ENCODE results near the gene LPIN2. TPM values are rescaled to one million over a fixed set of nuclear protein-coding genes. Genes with fewer than 3 reads are reported as not detected.

The LPIN2 gene
- total RNA-seq, 1 donor from 2014 or later: 38.6 TPM

DNA sequence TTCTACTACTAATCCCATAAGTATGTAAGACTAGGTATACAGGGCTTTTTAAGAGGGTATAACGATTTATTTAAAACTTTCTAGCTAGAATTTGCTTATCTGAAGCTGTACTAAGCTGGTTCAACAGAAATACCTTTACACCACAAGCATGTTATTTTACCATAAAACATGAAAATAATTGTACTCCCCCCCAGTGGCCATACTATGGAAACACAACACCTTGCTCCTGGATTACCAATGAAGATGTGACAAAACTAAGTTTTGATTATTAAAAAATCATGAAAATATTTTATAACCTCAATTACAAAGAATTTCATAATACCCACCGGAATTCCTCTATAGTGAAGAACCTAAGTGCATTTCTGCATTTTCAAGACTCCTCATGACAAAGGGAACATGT, 27.3 kb downstream of the LPIN2 start:
- peak overlapping the region; percentile 59 for H3K27ac Mint-ChIP-seq (ENCODE audit: unreplicated experiment)
- H3K36me3 Mint-ChIP-seq (ENCODE audit: low read depth): peaks cover 2% of the 10 kb centered on the region
- DNase-seq (ENCODE audit: low spot score): no peak
- H3K9me3 Mint-ChIP-seq (ENCODE audit: low read depth): peaks cover 7% of the 10 kb centered on the region
- H3K4me3 Mint-ChIP-seq (ENCODE audit: unreplicated experiment): no peak overlapping the region
- TF ChIP-seq, protein P1, sequence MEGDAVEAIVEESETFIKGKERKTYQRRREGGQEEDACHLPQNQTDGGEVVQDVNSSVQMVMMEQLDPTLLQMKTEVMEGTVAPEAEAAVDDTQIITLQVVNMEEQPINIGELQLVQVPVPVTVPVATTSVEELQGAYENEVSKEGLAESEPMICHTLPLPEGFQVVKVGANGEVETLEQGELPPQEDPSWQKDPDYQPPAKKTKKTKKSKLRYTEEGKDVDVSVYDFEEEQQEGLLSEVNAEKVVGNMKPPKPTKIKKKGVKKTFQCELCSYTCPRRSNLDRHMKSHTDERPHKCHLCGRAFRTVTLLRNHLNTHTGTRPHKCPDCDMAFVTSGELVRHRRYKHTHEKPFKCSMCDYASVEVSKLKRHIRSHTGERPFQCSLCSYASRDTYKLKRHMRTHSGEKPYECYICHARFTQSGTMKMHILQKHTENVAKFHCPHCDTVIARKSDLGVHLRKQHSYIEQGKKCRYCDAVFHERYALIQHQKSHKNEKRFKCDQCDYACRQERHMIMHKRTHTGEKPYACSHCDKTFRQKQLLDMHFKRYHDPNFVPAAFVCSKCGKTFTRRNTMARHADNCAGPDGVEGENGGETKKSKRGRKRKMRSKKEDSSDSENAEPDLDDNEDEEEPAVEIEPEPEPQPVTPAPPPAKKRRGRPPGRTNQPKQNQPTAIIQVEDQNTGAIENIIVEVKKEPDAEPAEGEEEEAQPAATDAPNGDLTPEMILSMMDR (IDR thresholded peaks at IDR 0.05): peak; percentile 79
- H3K4me1 Mint-ChIP-seq (ENCODE audit: low read depth): peaks cover 91% of the 10 kb centered on the region
- no peaks in the 10 kb centered on the region for H3K27me3 Mint-ChIP-seq (ENCODE audit: low read depth)

DNA sequence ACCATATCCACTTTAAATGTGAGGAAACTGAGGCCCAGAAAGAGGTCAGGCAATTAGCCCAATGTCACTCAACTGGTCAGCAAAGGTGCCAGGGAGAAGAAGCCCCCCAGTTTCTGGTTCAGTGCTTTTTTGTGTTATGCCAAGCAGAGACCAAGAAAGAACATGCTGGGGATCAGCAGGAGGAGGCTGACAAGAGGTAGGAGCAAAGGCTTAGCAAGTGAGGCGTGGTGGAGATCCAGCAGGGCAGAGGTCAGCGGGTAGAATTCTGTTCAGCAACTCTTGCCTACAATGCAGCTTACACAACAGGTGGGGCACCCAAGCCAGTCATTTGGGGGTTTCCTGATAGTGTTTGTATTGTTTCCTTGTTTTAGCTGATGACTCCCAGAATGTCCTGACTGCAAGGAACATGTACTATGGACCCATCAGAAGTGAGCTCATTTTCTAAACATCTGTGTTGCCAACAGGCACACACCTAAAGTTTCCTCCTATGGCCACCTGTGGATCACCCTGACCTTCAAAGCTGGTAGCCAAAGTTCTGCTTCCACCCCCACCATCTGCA, 28.2 kb downstream of the LPIN2 start:
- H3K27ac Mint-ChIP-seq (ENCODE audit: unreplicated experiment): no peak overlapping the region
- no peak for DNase-seq (ENCODE audit: low spot score)
- no peaks in the 10 kb centered on the region for H3K27me3 Mint-ChIP-seq (ENCODE audit: low read depth)
- peaks cover 2% of the 10 kb centered on the region for H3K36me3 Mint-ChIP-seq (ENCODE audit: low read depth)
- peaks cover 95% of the 10 kb centered on the region for H3K4me1 Mint-ChIP-seq (ENCODE audit: low read depth)
- H3K9me3 Mint-ChIP-seq (ENCODE audit: low read depth): peaks cover 3% of the 10 kb centered on the region
- no peak overlapping the region for H3K4me3 Mint-ChIP-seq (ENCODE audit: unreplicated experiment)
- TF ChIP-seq, protein P1 (IDR thresholded peaks at IDR 0.05): no peak

DNA sequence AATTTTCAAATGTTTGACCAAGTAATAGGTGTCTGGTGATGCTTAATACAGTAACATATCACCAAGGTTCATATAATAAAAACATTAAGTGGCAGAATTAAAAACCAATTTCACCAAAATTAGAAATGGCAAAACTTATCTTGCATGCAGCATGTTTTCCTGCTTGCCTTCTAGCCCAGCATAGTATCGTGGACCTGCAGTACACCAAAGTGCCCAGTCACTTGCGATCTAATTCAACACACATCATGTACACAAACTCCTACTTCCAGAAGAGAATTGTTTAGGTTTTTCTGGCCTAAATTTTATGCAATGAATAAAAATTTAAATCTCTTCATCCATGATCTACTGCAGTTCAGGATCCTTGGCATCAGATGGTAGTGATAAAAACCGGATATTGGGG, 28.9 kb downstream of the LPIN2 start:
- Mint-ChIP-seq H3K4me1 (ENCODE audit: low read depth) (peaks cover 95% of the 10 kb centered on the region), H3K27ac (ENCODE audit: unreplicated experiment) (peak overlapping the region; percentile 51)
- TF ChIP-seq, protein P1 (IDR thresholded peaks at IDR 0.05): no peak

DNA sequence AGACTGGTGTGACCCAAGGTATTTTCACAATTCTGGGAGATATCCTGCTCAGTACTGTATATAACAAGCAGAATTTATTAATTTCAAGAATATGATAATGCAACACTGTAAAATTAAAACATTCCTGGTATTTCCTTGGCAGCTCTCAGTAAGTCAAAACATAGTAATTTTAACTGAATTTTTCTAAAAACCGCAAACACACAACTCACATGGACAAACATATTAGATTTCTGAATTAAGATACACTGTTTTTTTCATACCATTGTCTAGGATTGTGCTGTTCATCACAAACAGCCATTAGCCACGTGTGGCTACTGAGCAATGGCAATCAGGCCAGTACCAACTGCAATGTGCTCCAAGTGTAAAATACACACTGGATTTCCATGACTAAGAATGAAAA, 29.6 kb downstream of the LPIN2 start:
- Mint-ChIP-seq H3K27me3 (ENCODE audit: low read depth) (no peaks in the 10 kb centered on the region), H3K36me3 (ENCODE audit: low read depth) (peaks cover 2% of the 10 kb centered on the region), H3K4me1 (ENCODE audit: low read depth) (peaks cover 95% of the 10 kb centered on the region), H3K9me3 (ENCODE audit: low read depth) (peaks cover 3% of the 10 kb centered on the region), H3K4me3 (ENCODE audit: unreplicated experiment) (no peak overlapping the region), H3K27ac (ENCODE audit: unreplicated experiment) (peak overlapping the region; percentile 93)
- no peak for DNase-seq (ENCODE audit: low spot score)
- TF ChIP-seq, protein P1 (IDR thresholded peaks at IDR 0.05): no peak

More for the DNA sequence above, 28.9 kb downstream of the LPIN2 start:
- no peak overlapping the region for H3K4me3 Mint-ChIP-seq (ENCODE audit: unreplicated experiment)
- no peak for DNase-seq (ENCODE audit: low spot score)
- H3K9me3 Mint-ChIP-seq (ENCODE audit: low read depth): peaks cover 3% of the 10 kb centered on the region
- H3K36me3 Mint-ChIP-seq (ENCODE audit: low read depth): peaks cover 2% of the 10 kb centered on the region
- no peaks in the 10 kb centered on the region for H3K27me3 Mint-ChIP-seq (ENCODE audit: low read depth)

DNA sequence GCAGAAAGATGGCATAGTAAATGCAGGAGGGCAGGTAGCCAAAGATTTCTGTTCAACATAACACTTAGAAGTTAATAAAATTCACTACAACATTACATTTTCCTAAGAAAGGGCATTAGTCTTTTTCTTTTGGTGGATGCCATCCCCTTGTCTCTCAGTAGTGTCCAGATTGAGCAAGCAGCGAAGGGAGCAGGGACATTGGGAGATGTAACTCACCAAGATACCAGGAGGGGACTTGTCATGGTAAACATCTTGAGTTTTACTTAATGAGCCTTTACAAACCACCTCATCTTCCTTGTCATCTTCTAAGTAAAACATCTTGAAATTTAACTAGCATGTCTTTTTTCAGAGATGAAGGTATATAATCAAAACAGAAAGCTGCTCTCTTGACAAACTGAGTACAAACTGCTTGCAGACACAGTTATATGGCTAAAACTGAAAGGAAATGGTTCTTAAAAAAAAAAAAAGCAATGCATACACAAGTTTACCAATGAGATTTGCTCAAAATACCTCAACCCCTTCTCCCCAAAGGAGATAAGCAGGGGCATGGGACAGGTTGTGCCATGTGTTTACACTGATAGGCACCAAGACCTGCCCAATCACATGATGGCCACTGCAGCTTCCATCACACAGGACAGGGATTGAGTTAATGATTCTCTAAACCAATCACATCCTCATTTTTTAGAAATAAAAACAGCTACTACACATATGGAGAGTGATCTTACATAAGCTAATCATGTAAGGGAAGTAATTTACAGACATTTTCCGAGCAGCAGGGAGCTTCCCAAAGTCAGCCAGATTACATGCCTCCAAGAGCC, 30.3 kb downstream of the LPIN2 start:
- TF ChIP-seq, protein P1 (IDR thresholded peaks at IDR 0.05): peak; percentile 35
- Mint-ChIP-seq H3K4me1 (ENCODE audit: low read depth) (peaks cover 94% of the 10 kb centered on the region), H3K4me3 (ENCODE audit: unreplicated experiment) (no peak overlapping the region)

More for the DNA sequence above, 30.3 kb downstream of the LPIN2 start:
- Mint-ChIP-seq H3K9me3 (ENCODE audit: low read depth) (no peaks in the 10 kb centered on the region), H3K27me3 (ENCODE audit: low read depth) (no peaks in the 10 kb centered on the region), H3K27ac (ENCODE audit: unreplicated experiment) (peak overlapping the region; percentile 93), H3K36me3 (ENCODE audit: low read depth) (peaks cover 2% of the 10 kb centered on the region)
- no peak for DNase-seq (ENCODE audit: low spot score)
